ENCODE results near the gene SDR9C7. TPM values are rescaled to one million over a fixed set of nuclear protein-coding genes. Genes with fewer than 3 reads are reported as not detected.

Gene SDR9C7
- total RNA-seq, 2 experiments from 2014 or later = not detected

DNA sequence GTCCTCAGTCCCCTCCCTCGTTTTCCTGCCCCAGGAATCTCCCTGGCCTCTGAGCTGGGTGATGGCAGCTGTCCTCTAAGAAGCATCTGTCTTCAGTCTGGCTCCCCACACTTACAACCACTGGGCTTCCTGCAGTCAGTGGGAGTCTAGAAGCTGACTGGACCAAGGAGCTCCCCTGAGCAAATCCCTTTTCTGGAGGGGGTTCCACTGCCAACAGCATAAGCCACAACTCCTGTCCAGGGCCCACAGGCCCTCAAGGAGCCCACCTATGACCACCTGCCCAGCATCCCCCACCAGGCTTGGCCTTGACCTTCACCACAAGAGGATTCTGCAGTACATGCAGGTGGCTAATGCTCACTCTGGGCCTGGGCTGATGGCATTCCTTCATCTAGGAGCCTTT lies 19.1 kb upstream of the SDR9C7 start:
- TF ChIP-seq, protein P1, sequence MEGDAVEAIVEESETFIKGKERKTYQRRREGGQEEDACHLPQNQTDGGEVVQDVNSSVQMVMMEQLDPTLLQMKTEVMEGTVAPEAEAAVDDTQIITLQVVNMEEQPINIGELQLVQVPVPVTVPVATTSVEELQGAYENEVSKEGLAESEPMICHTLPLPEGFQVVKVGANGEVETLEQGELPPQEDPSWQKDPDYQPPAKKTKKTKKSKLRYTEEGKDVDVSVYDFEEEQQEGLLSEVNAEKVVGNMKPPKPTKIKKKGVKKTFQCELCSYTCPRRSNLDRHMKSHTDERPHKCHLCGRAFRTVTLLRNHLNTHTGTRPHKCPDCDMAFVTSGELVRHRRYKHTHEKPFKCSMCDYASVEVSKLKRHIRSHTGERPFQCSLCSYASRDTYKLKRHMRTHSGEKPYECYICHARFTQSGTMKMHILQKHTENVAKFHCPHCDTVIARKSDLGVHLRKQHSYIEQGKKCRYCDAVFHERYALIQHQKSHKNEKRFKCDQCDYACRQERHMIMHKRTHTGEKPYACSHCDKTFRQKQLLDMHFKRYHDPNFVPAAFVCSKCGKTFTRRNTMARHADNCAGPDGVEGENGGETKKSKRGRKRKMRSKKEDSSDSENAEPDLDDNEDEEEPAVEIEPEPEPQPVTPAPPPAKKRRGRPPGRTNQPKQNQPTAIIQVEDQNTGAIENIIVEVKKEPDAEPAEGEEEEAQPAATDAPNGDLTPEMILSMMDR (IDR thresholded peaks at IDR 0.05) = no peak
- Histone ChIP-seq H3K27ac (ENCODE audit: low read depth in 1 of 2, low read length in 2 of 2) (no peak overlapping the region), H3K9me3 (ENCODE audit: control insufficient read depth in 1 of 2, insufficient read depth in 1 of 2, low read length in 2 of 2) (peaks cover 1 to 10% of the 10 kb centered on the region in 2 experiments), H3K36me3 (ENCODE audit: insufficient read depth, low read length) (no peaks in the 10 kb centered on the region), H3K27me3 (ENCODE audit: control insufficient read depth in 1 of 2, insufficient read depth in 2 of 2, low read length in 2 of 2) (peaks cover 0 to 7% of the 10 kb centered on the region in 2 experiments), H3K4me3 (ENCODE audit: low read length) (no peak overlapping the region), H3K4me1 (ENCODE audit: insufficient read depth, low read length) (no peaks in the 10 kb centered on the region)
- H3K27me3 Mint-ChIP-seq = no peaks in the 10 kb centered on the region
- ChIA-PET CTCF (no interaction called here), POLR2A (no interaction called here)
- intact Hi-C loops (cut with DNase I, micrococcal nuclease) = no loop called here
- ATAC-seq (ENCODE audit: poor library complexity) (no peak), DNase-seq (no peak)
- H3K9me3 Mint-ChIP-seq = no peaks in the 10 kb centered on the region
- no peaks in the 10 kb centered on the region for H3K4me1 Mint-ChIP-seq (ENCODE audit: low read depth)
- H3K27ac Mint-ChIP-seq = no peak overlapping the region
- no peak overlapping the region for H3K4me3 Mint-ChIP-seq
- H3K36me3 Mint-ChIP-seq (ENCODE audit: low read depth) = peaks cover 5% of the 10 kb centered on the region

- Mint-ChIP-seq H3K36me3 (ENCODE audit: low read depth) (peaks cover 5% of the 10 kb centered on the region), H3K27ac (no peak overlapping the region), H3K9me3 (no peaks in the 10 kb centered on the region), H3K27me3 (no peaks in the 10 kb centered on the region), H3K4me1 (ENCODE audit: low read depth) (no peaks in the 10 kb centered on the region), H3K4me3 (no peak overlapping the region)
- H3K4me3 ChIP-seq (ENCODE audit: low read length) = no peak overlapping the region
- no peaks in the 10 kb centered on the region for H3K36me3 ChIP-seq (ENCODE audit: insufficient read depth, low read length)
- H3K9me3 ChIP-seq (ENCODE audit: control insufficient read depth in 1 of 2, insufficient read depth in 1 of 2, low read length in 2 of 2) = no peaks in the 10 kb centered on the region
- H3K4me1 ChIP-seq (ENCODE audit: insufficient read depth, low read length) = no peaks in the 10 kb centered on the region
- ATAC-seq (ENCODE audit: poor library complexity) (no peak), DNase-seq (no peak)
- H3K27me3 ChIP-seq (ENCODE audit: control insufficient read depth in 1 of 2, insufficient read depth in 2 of 2, low read length in 2 of 2) = no peaks in the 10 kb centered on the region
- TF ChIP-seq, protein P1 (IDR thresholded peaks at IDR 0.05) = no peak
- intact Hi-C loops (cut with DNase I, micrococcal nuclease) = no loop called here
- H3K27ac ChIP-seq (ENCODE audit: low read depth in 1 of 2, low read length in 2 of 2) = no peak overlapping the region
- ChIA-PET POLR2A (interaction anchor here (0.6 kb wide), 1 partner anchor 1204 kb away, joined by 4 read pairs; no protein-coding TSS in a partner anchor), CTCF (no interaction called here)
These were observed 17.6 kb upstream of the SDR9C7 start for GRCh38 chr12:56951582-56952339.

- Histone ChIP-seq H3K27me3 (ENCODE audit: control insufficient read depth in 1 of 2, insufficient read depth in 2 of 2, low read length in 2 of 2) (no peaks in the 10 kb centered on the region), H3K4me1 (ENCODE audit: insufficient read depth, low read length) (no peaks in the 10 kb centered on the region), H3K4me3 (ENCODE audit: low read length) (no peak overlapping the region), H3K36me3 (ENCODE audit: insufficient read depth, low read length) (no peaks in the 10 kb centered on the region), H3K27ac (ENCODE audit: low read depth in 1 of 2, low read length in 2 of 2) (no peak overlapping the region), H3K9me3 (ENCODE audit: control insufficient read depth in 1 of 2, insufficient read depth in 1 of 2, low read length in 2 of 2) (peaks cover 0 to 4% of the 10 kb centered on the region in 2 experiments)
- DNase-seq (no peak), ATAC-seq (ENCODE audit: poor library complexity) (no peak)
- TF ChIP-seq, protein P1 (IDR thresholded peaks at IDR 0.05) = no peak
- Mint-ChIP-seq H3K27me3 (no peaks in the 10 kb centered on the region), H3K36me3 (ENCODE audit: low read depth) (peaks cover 5% of the 10 kb centered on the region), H3K4me3 (no peak overlapping the region), H3K27ac (no peak overlapping the region), H3K9me3 (no peaks in the 10 kb centered on the region), H3K4me1 (ENCODE audit: low read depth) (no peaks in the 10 kb centered on the region)
- intact Hi-C loops (cut with DNase I, micrococcal nuclease) = no loop called here
- POLR2A ChIA-PET = no interaction called here
- CTCF ChIA-PET = no interaction called here
These were observed 14.7 kb upstream of the SDR9C7 start for GRCh38 chr12:56948881-56949280.

All from CD4-positive, alpha-beta T cell (primary cell).